ENCODE results near the gene AHCYL2. TPM values are rescaled to one million over a fixed set of nuclear protein-coding genes. Genes with fewer than 3 reads are reported as not detected.
"Not testable (repeated sequence)": the region's sequence is repeated elsewhere in the genome, so short reads cannot be mapped to it uniquely, and the experiment has no call there.

AHCYL2 gene
- total RNA-seq, 1 experiment from 2014 or later: 4.2 TPM

DNA sequence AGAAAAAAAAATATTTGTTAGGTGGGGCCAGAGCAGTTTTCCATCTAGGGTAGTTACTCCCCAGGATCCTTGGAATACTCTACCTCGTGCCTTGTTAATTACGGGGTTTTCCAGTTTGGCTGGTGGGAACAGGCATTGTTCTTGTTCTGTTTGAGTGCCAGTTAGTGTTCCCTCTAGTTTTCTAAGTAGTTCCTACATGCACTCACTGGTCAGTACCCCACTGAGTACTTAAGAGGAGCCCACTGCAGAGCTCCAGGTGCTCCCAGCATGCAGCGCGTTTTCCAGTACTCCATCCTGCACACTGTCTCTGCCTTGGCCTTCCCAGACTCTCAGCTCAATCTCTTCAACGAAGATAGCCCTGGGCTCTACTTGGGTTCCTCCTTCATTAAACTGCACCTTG lies 58.0 kb downstream of the AHCYL2 start:
- no peak for DNase-seq (ENCODE audit: low read depth)

- DNase-seq (ENCODE audit: low read depth): no peak
Observed at GRCh38 chr7:129283936-129284335, 59.1 kb downstream of the AHCYL2 start.

DNA sequence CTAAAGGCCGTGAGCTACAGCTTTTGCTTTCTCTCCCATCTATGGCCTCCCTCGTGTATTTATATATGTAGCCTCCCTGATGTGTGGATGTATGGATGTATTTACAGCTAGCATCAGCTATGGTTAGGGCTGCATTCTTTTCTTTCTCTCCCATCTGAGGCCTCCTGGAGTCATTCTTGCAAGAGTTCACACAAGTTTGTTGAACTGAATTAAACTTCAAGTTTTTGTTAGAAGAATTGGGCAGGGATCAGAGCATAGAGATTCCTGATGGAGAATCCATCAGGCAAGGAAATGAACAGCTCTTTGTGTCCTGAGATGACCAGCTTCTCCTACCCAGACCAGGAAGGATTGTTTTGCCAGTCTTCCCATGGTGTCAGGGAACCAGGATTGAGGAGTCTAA lies 60.3 kb downstream of the AHCYL2 start:
- no peak for DNase-seq (ENCODE audit: low read depth)

- DNase-seq (ENCODE audit: low read depth): no peak
Observed at GRCh38 chr7:129292861-129293260, 68.0 kb downstream of the AHCYL2 start.

DNA sequence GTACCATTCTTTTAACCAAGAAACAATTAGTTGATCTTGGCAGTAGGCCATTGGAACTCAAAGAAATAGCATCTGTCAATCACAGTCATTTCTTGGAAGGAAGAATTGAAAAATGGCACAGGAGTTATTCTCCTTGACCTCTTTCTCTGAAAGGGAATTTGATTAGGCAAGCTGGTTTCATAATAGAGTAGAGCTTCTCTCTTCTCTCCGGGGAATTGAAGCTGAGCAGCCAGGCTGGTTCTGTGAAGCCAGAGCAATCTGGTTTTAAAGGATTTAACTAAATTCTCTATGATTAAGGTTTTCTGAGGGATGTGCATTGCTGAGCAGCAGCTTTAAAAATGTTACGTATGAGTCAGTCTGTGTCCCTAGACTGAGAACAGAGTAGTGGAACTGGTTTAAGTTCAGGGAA lies 70.2 kb downstream of the AHCYL2 start:
- DNase-seq (ENCODE audit: low read depth): no peak

- DNase-seq (ENCODE audit: low read depth): peak; percentile 32
Observed at GRCh38 chr7:129298268-129298893, 73.6 kb downstream of the AHCYL2 start.

GRCh38 chr7:129299889-129300288 lies 75.1 kb downstream of the AHCYL2 start:
- no peak for DNase-seq (ENCODE audit: low read depth)

- not testable (repeated sequence) for DNase-seq (ENCODE audit: low read depth)
Observed at GRCh38 chr7:129300299-129300698, 75.5 kb downstream of the AHCYL2 start.

- no peak for DNase-seq (ENCODE audit: low read depth)
Observed at GRCh38 chr7:129307592-129307991, 82.8 kb downstream of the AHCYL2 start.

DNA sequence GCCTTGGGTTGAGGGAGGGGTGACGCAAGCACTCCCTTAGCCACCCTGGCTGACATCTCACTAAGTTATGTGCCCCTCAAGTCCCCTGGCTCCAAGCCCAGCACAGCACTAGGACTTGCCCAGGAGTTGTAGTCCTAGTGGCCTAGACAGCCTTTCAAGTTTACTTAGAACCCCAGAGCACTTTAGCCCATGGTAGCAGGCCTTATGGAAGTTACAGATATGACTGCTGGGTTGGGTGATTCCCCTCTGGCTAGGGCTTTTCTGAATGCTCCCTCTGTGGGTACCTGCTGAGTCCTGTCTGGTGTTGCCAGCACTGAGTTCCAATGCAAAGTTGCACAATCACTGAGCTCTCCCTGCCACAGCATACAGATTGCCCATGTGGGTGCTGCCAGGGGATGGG lies 83.2 kb downstream of the AHCYL2 start:
- peak; percentile 18 for DNase-seq (ENCODE audit: low read depth)

DNA sequence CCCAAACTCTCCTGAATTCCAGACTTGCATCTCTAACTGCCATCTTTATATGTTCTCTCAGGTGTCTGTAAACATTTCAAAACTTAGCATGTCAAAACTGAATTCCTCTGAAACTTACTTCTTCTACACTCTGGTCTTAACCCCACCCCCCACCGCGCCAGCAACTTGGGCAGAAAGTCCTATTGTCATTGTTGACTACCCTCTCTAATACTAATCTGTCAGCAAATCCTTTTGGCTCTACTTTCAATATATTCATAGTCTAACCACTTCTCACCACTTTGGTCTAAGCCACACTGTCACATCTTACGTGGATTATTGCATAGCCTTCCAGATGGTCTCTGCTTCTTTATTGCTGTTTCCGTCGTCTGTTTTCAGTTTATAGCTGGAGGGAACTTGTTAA lies 86.6 kb downstream of the AHCYL2 start:
- DNase-seq (ENCODE audit: low read depth): no peak

DNA sequence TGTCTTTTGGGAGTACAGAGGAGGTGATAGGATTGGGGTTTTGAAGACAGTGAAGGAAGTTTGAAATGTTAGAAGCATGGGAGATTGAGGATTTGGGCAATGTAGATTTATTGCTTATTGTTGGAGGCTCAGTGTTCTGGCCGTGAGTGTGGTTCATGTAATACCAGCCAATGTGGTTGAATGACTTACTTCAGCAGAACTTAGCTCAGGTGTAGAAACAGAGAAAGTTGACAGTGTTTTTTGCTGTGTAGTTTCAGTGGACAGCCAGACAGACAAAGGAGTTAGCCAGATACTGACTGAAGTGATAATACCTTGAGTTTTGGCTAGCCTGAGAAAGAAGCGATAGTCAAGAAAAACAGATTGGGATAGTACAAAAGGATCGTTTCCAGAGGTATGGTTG lies 88.5 kb downstream of the AHCYL2 start:
- DNase-seq (ENCODE audit: low read depth): no peak

GRCh38 chr7:129315960-129316359 lies 91.1 kb downstream of the AHCYL2 start:
- DNase-seq (ENCODE audit: low read depth): no peak

DNA sequence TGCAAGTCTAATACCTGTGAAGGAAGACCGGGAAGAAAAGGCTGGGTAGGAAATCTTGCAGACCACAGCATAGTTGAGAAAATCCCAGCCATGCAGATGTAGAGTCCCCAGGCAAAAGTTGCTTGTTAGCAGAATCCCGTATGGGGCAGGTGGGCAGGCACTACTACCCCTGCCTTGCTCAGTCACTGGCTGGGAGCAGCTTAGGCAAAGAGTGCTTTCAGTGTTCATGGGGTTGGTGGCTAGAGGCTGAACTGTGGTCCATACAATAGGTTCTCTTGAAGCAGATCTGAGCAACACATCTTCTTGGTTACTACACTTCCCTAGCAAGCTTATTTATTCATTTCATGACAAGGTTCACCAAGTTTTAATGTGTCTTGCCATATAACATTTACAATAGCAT lies 92.6 kb downstream of the AHCYL2 start:
- no peak for DNase-seq (ENCODE audit: low read depth)

DNA sequence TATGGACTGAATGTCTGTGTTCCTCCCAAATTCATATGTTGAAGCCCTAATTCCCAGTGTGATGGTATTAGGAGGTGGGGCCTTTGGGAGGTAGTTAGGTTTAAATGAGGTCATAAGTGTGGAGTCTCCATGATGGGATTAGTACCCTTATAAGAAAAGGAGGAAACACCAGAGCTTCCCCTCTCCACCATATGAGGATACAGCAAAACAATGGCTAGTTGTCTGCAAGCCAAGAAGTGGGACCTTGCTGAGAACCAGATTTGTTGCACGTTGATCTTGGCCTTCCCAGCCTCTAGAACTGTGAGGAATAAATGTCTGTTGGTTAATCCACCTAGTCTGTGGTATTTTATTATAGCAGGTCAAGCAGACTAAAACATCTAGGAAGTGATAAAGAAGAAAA lies 102.2 kb downstream of the AHCYL2 start:
- DNase-seq (ENCODE audit: low read depth): no peak

DNA sequence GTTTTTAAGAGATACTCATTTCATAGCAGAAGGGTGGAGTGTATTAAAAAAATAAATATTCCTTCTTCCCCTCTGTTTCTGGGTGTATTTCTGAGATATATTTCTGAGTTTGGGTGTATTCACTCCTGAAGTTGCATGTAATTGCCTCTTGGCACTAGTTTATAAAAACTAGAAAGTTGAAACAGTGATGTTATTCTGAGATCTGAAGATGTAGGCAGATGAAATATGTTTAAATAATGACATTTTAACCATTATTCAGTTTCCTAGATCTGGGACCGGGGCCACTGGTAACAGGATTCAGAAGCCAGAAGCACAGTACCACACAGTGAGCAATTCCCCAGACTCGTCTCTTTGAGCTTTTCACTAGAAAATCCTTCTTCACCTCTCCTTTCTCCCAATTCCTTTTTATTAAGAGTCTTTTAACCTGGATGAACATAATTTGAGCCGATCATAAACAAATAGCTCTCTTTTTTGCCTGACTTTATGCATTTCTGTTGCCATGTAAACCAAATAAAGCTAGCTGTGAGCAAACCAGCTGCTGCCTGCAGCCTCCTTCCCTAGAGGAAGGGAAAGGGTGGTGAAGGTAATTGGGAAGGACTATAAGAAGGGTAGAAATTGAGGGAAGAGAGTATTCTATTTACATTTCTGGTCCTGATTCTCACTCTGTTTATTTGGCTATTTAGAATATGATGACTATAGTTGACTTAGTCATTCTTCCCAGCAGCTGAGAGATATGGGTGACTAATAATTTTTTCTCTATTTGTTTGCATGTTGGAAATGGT lies 107.6 kb downstream of the AHCYL2 start:
- peak; percentile 15 for DNase-seq (ENCODE audit: low read depth)

- no peak for DNase-seq (ENCODE audit: low read depth)
Observed at GRCh38 chr7:129334473-129334872, 109.6 kb downstream of the AHCYL2 start.

- DNase-seq (ENCODE audit: low read depth): no peak
Observed at GRCh38 chr7:129338450-129338849, 113.6 kb downstream of the AHCYL2 start.

DNA sequence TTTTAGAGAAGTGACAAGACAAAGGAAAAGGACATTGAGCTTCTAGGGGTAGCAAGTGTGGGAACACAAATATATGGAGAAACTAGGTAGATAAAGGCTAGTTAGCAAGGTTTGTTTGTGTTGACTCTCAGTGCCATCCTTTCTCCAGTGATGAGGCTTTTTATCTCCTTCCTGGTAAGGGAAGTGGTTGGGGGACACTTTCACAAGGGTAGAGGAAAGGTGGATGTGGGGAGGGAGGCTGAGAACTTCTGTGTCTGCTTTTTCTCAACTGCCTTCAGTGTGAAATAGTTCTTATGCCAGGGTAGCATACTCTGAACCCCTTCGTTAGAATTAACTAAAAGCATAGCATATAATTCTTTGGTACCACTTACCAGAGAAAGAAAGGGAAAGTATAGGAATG lies 116.4 kb downstream of the AHCYL2 start:
- DNase-seq (ENCODE audit: low read depth): no peak

- DNase-seq (ENCODE audit: low read depth): no peak
Observed at GRCh38 chr7:129341816-129342806, 117.3 kb downstream of the AHCYL2 start.

GRCh38 chr7:129343099-129343700 lies 118.4 kb downstream of the AHCYL2 start:
- peak; percentile 40 for DNase-seq (ENCODE audit: low read depth)

Measured in HT1080 (cell line).